ENCODE measurements around the gene COPB1. TPM values are rescaled to one million over a fixed set of nuclear protein-coding genes. Genes with fewer than 3 reads are reported as not detected.

COPB1 gene
- total and polyA plus RNA-seq, 9 of the 15 experiments (the other 6 are each of a cell fraction or from before 2014, with no cell fraction given) = 64.7 to 188 (median 91.6) TPM

DNA sequence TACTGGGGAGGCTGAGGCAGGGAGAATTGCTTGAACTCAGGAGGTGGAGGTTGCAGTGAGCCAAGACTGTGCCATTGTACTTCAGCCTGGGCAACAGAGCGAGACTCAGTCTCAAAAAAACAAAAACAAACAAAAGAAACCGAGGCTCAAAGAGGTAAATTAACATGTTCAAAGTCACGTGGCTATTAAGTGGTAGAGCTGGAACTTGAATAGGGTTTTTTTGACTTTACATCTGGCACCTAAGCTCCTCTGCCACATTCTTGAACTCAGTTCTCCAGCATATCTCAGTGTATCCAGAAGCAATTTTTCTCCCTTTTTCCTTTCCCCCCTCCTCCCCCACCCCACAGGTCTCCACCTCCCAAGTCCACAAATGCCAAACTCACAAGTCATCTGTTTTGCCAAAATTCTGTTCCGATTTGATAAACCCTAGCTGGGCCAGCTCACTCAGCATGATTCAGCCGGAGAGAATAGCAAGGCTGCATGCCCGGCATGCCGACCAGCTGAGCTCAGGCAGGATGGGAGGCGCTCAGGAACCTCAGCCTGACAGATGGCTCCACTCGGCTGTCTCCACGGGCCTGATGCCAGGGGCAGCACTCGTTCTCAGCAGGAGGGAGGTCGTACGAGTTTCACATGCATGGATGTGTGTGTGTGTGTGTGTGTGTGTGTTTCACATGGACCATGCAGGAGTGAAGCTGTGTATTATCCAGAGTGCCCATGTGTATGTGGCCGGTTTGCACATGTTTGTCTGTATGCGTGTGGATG, 77.4 kb downstream of the COPB1 start (continued):
- TF ChIP-seq CREB3 (tag; conservative IDR thresholded peaks at IDR 0.05; ENCODE audit: low read depth) (no peak), NFYB (IDR thresholded peaks at IDR 0.05; ENCODE audit: extremely low read depth, insufficient read length) (no peak), PHF21A (IDR thresholded peaks at IDR 0.05; ENCODE audit: borderline replicate concordance, low read depth) (no peak; the same call in 1 of the 2 replicates), RERE (CRISPR knock-in tag; IDR thresholded peaks at IDR 0.05; ENCODE audit: borderline replicate concordance) (no peak), NR2F6 (CRISPR knock-in tag; IDR thresholded peaks at IDR 0.05) (no peak), CBFB (CRISPR knock-in tag; IDR thresholded peaks at IDR 0.05) (no peak), LEF1 (IDR thresholded peaks at IDR 0.05) (no peak), ZNF121 (CRISPR knock-in tag; conservative IDR thresholded peaks at IDR 0.05) (no peak), NR2C1 (IDR thresholded peaks at IDR 0.05) (no peak), NR2C1 (tag; IDR thresholded peaks at IDR 0.05) (no peak), GATA2 (CRISPR knock-in tag; IDR thresholded peaks at IDR 0.05) (no peak; the same call in 1 of the 2 replicates), KLF6 (CRISPR knock-in tag; IDR thresholded peaks at IDR 0.05; ENCODE audit: borderline replicate concordance) (no peak)
- TF ChIP-seq, protein P1, sequence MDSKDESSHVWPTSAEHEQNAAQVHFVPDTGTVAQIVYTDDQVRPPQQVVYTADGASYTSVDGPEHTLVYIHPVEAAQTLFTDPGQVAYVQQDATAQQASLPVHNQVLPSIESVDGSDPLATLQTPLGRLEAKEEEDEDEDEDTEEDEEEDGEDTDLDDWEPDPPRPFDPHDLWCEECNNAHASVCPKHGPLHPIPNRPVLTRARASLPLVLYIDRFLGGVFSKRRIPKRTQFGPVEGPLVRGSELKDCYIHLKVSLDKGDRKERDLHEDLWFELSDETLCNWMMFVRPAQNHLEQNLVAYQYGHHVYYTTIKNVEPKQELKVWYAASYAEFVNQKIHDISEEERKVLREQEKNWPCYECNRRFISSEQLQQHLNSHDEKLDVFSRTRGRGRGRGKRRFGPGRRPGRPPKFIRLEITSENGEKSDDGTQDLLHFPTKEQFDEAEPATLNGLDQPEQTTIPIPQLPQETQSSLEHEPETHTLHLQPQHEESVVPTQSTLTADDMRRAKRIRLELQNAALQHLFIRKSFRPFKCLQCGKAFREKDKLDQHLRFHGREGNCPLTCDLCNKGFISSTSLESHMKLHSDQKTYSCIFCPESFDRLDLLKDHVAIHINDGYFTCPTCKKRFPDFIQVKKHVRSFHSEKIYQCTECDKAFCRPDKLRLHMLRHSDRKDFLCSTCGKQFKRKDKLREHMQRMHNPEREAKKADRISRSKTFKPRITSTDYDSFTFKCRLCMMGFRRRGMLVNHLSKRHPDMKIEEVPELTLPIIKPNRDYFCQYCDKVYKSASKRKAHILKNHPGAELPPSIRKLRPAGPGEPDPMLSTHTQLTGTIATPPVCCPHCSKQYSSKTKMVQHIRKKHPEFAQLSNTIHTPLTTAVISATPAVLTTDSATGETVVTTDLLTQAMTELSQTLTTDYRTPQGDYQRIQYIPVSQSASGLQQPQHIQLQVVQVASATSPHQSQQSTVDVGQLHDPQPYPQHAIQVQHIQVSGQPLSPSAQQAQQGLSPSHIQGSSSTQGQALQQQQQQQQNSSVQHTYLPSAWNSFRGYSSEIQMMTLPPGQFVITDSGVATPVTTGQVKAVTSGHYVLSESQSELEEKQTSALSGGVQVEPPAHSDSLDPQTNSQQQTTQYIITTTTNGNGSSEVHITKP (IDR thresholded peaks at IDR 0.05; ENCODE audit: partially characterized antibody) = peak; percentile 45
- TF ChIP-seq, protein P2, sequence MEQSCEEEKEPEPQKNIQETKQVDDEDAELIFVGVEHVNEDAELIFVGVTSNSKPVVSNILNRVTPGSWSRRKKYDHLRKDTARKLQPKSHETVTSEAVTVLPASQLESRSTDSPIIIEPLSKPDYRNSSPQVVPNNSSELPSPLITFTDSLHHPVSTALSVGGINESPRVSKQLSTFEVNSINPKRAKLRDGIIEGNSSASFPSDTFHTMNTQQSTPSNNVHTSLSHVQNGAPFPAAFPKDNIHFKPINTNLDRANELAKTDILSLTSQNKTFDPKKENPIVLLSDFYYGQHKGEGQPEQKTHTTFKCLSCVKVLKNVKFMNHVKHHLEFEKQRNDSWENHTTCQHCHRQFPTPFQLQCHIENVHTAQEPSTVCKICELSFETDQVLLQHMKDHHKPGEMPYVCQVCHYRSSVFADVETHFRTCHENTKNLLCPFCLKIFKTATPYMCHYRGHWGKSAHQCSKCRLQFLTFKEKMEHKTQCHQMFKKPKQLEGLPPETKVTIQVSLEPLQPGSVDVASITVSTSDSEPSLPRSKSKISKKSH (CRISPR knock-in tag; IDR thresholded peaks at IDR 0.05) = no peak
- TF ChIP-seq, protein P3, sequence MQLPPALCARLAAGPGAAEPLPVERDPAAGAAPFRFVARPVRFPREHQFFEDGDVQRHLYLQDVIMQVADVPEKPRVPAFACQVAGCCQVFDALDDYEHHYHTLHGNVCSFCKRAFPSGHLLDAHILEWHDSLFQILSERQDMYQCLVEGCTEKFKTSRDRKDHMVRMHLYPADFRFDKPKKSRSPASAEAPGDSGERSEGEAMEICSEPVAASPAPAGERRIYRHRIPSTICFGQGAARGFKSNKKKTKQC (CRISPR knock-in tag; IDR thresholded peaks at IDR 0.05) = no peak

Measured in K562 (cell line).